NCI-H2227 (cell line): ENCODE results near the gene TNNC1.

Experiments used
- DNase-seq: peaks from one replicate; lab custom pipeline; 2025; ENCODE audit not compliant: unreplicated experiment; lab: John Stamatoyannopoulos, UW

The TNNC1 gene

GRCh38 chr3:52458770-52459545 lies 5.1 kb upstream of the TNNC1 start:
- DNase-seq, result no peak

- DNase-seq, result no peak
Observed at GRCh38 chr3:52458031-52458760, 4.4 kb upstream of the TNNC1 start.

GRCh38 chr3:52456800-52457183 lies 3.0 kb upstream of the TNNC1 start:
- DNase-seq, result no peak

- DNase-seq, result peak; percentile 30
Observed at GRCh38 chr3:52456169-52456799, 2.4 kb upstream of the TNNC1 start.

GRCh38 chr3:52455283-52456168 lies 1.7 kb upstream of the TNNC1 start, which contains the start of gene NISCH:
Gene NISCH, plus strand, starts transcription at chr3:52455604. Its CDS starts 38 bp downstream, at chr3:52455642.
- peak; percentile 88 for DNase-seq

- DNase-seq, result no peak
Observed at GRCh38 chr3:52454938-52455282, 1.1 kb upstream of the TNNC1 start.

- DNase-seq, result no peak
Observed at GRCh38 chr3:52454250-52454937, 553 bp upstream of the TNNC1 start.

GRCh38 chr3:52452570-52453221 lies 1.1 kb downstream of the TNNC1 start:
- DNase-seq, result no peak

GRCh38 chr3:52452126-52452525 lies 1.7 kb downstream of the TNNC1 start:
- no peak for DNase-seq

GRCh38 chr3:52451237-52452083 lies 2.4 kb downstream of the TNNC1 start:
- no peak for DNase-seq

- DNase-seq, result no peak
Observed at GRCh38 chr3:52450489-52451236, 3.2 kb downstream of the TNNC1 start.

- no peak for DNase-seq
Observed at GRCh38 chr3:52447512-52448355, 6.1 kb downstream of the TNNC1 start.

- peak; percentile 62 for DNase-seq
Observed at GRCh38 chr3:52446631-52447511, 7.0 kb downstream of the TNNC1 start.

- no peak for DNase-seq
Observed at GRCh38 chr3:52446042-52446441, 7.8 kb downstream of the TNNC1 start.

GRCh38 chr3:52444860-52445793 lies 8.7 kb downstream of the TNNC1 start, which contains the start of gene SEMA3G:
Gene SEMA3G, minus strand, starts transcription at chr3:52445103. Its CDS starts 76 bp downstream, at chr3:52445027.
- peak; percentile 48 for DNase-seq
